Tibial nerve (tissue), 3 donors: ENCODE measurements around the gene PPEF2.

ENCODE experiments used
- POLR2A ChIP-seq, 2 donors: fragments of 450-650 bp; IDR thresholded peaks; one replicate each; pipeline ENCODE4 v1.6.1; 2017; ENCODE audit warnings: antibody characterized with exemption in 2 of 2, mild to moderate bottlenecking in 2 of 2, moderate library complexity in 2 of 2
- TF ChIP-seq, protein P1 (sequence below), 5 experiments: fragments of 200-600 bp in 3 of 5; fragments of 450-650 bp in 2 of 5; sonication (generic) in 3 of 5; IDR thresholded peaks; one replicate each; pipeline ENCODE4 v1.5.1; 2016 to 2019; ENCODE audit warnings: antibody characterized with exemption in 5 of 5, mild to moderate bottlenecking in 3 of 5, moderate library complexity in 2 of 5

- TF ChIP-seq, protein P1, sequence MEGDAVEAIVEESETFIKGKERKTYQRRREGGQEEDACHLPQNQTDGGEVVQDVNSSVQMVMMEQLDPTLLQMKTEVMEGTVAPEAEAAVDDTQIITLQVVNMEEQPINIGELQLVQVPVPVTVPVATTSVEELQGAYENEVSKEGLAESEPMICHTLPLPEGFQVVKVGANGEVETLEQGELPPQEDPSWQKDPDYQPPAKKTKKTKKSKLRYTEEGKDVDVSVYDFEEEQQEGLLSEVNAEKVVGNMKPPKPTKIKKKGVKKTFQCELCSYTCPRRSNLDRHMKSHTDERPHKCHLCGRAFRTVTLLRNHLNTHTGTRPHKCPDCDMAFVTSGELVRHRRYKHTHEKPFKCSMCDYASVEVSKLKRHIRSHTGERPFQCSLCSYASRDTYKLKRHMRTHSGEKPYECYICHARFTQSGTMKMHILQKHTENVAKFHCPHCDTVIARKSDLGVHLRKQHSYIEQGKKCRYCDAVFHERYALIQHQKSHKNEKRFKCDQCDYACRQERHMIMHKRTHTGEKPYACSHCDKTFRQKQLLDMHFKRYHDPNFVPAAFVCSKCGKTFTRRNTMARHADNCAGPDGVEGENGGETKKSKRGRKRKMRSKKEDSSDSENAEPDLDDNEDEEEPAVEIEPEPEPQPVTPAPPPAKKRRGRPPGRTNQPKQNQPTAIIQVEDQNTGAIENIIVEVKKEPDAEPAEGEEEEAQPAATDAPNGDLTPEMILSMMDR (IDR thresholded peaks at IDR 0.05) = no peak
- no peak for TF ChIP-seq POLR2A (IDR thresholded peaks at IDR 0.05)
Measured at GRCh38 chr4:75950213-75950815, 48.1 kb upstream of the PPEF2 start.
